Activated effector memory CD4-positive, alpha-beta T cell treated with Interleukin-2 at 50 U/mL for 16 hours (primary cell): ENCODE measurements around the gene DUS1L.

Experiments
- DNase-seq: peaks from one replicate; pipeline ENCODE4 v3.0.0-alpha.2; 2020

DUS1L gene

GRCh38 chr17:82055023-82055964 is 10.3 kb downstream of the DUS1L start:
- DNase-seq, result no peak

- DNase-seq, result no peak
Observed at GRCh38 chr17:82054351-82055022, 11.1 kb downstream of the DUS1L start.

GRCh38 chr17:82053556-82054263 is 11.9 kb downstream of the DUS1L start:
- no peak for DNase-seq

- no peak for DNase-seq
Observed at GRCh38 chr17:82053130-82053529, 12.5 kb downstream of the DUS1L start.

GRCh38 chr17:82052638-82053059 is 13.0 kb downstream of the DUS1L start:
- DNase-seq, result no peak

GRCh38 chr17:82051776-82052637 is 13.6 kb downstream of the DUS1L start, which contains the start of the genes GPS1 and RFNG:
Gene GPS1, plus strand, starts transcription at chr17:82051898. Its CDS starts 34 bp downstream, at chr17:82051932.
Gene RFNG, minus strand, starts transcription at chr17:82051811. Its CDS starts 45 bp downstream, at chr17:82051766.
- peak; percentile 77 for DNase-seq

GRCh38 chr17:82050761-82051641 is 14.6 kb downstream of the DUS1L start:
- no peak for DNase-seq

GRCh38 chr17:82050152-82050760 is 15.3 kb downstream of the DUS1L start:
- no peak for DNase-seq

GRCh38 chr17:82049521-82049971 is 16.1 kb downstream of the DUS1L start:
- no peak for DNase-seq

GRCh38 chr17:82049106-82049505 is 16.5 kb downstream of the DUS1L start:
- no peak for DNase-seq

- no peak for DNase-seq
Observed at GRCh38 chr17:82048571-82048971, 17.0 kb downstream of the DUS1L start.

- DNase-seq, result no peak
Observed at GRCh38 chr17:82047914-82048570, 17.6 kb downstream of the DUS1L start.

- DNase-seq, result no peak
Observed at GRCh38 chr17:82047379-82047778, 18.2 kb downstream of the DUS1L start.

- DNase-seq, result no peak
Observed at GRCh38 chr17:82046903-82047302, 18.7 kb downstream of the DUS1L start.

- DNase-seq, result no peak
Observed at GRCh38 chr17:82045936-82046484, 19.6 kb downstream of the DUS1L start.

GRCh38 chr17:82043507-82043906 is 22.1 kb downstream of the DUS1L start:
- DNase-seq, result no peak

GRCh38 chr17:82042649-82043048 is 23.0 kb downstream of the DUS1L start:
- no peak for DNase-seq

- DNase-seq, result no peak
Observed at GRCh38 chr17:82041144-82041814, 24.3 kb downstream of the DUS1L start.

- DNase-seq, result no peak
Observed at GRCh38 chr17:82039695-82040299, 25.8 kb downstream of the DUS1L start.
